DOHH2 (cell line): ENCODE data around the gene HRH1.

Source experiments
- H3F3A ChIP-seq: fragments of 200-600 bp; sonication (generic), shearing (Covaris generic); 2 replicates; pipeline ENCODE4 v1.6.0; 2016; ENCODE audit warnings: antibody characterized with exemption, mild to moderate bottlenecking; ENCODE audit not compliant: control insufficient read depth, insufficient read depth
- H3K27ac ChIP-seq: fragments of 200-600 bp; sonication (generic); 2 replicates; pipeline ENCODE4 v1.5.1; 2014; ENCODE audit warnings: low read depth, mild to moderate bottlenecking, low read length, moderate library complexity
- H3K27me3 ChIP-seq: fragments of 200-600 bp; sonication (generic); 2 replicates; pipeline ENCODE4 v1.6.1; 2014; ENCODE audit warnings: mild to moderate bottlenecking, low read length, mixed read lengths; ENCODE audit not compliant: control insufficient read depth
- H3K36me3 ChIP-seq: fragments of 200-600 bp; sonication (generic); 2 replicates; pipeline ENCODE4 v1.6.1; 2014; ENCODE audit warnings: mild to moderate bottlenecking, low read length, moderate library complexity, mixed read lengths; ENCODE audit not compliant: control insufficient read depth
- H3K4me1 ChIP-seq: fragments of 200-600 bp; sonication (generic); 2 replicates; pipeline ENCODE4 v1.6.1; 2014; ENCODE audit warnings: mild to moderate bottlenecking, low read length, mixed read lengths; ENCODE audit not compliant: control insufficient read depth
- H3K4me2 ChIP-seq: fragments of 200-600 bp; sonication (generic); 2 replicates; pipeline ENCODE4 v1.6.0; 2014; ENCODE audit warnings: mild to moderate bottlenecking, low read length, moderate library complexity
- H3K4me3 ChIP-seq: fragments of 200-600 bp; sonication (generic); 2 replicates; pipeline ENCODE4 v1.5.1; 2014; ENCODE audit warnings: mild to moderate bottlenecking, low read length, mixed read lengths
- H3K79me2 ChIP-seq: fragments of 200-600 bp; sonication (generic); 2 replicates; pipeline ENCODE4 v1.6.1; 2014; ENCODE audit warnings: mild to moderate bottlenecking, low read length, mixed read lengths; ENCODE audit not compliant: control insufficient read depth
- H3K9me2 ChIP-seq: fragments of 200-600 bp; sonication (generic); replicated peaks from 2 replicates; pipeline ENCODE4 v1.6.1; 2014; ENCODE audit warnings: mild to moderate bottlenecking, low read length, mixed read lengths; ENCODE audit not compliant: control insufficient read depth
- H3K9me3 ChIP-seq: fragments of 200-600 bp; sonication (generic); 2 replicates; pipeline ENCODE4 v1.6.1; 2014; ENCODE audit warnings: antibody characterized with exemption, low read length, mixed read lengths; ENCODE audit not compliant: control insufficient read depth, insufficient read depth
- H4K20me1 ChIP-seq: fragments of 200-600 bp; sonication (generic); 2 replicates; pipeline ENCODE4 v1.6.0; 2014; ENCODE audit warnings: low read depth, mild to moderate bottlenecking, antibody characterized with exemption, low read length, moderate library complexity; ENCODE audit not compliant: control insufficient read depth, insufficient read depth
- EZH2phosphoT487 ChIP-seq: fragments of 200-600 bp; sonication (generic); IDR thresholded peaks from 2 replicates; pipeline ENCODE4 v1.6.1; 2017; ENCODE audit warnings: borderline replicate concordance, mild to moderate bottlenecking, antibody characterized with exemption, low read length, moderate library complexity, mixed read lengths
- TF ChIP-seq, protein P1 (sequence below): fragments of 200-600 bp; sonication (generic); IDR thresholded peaks from one replicate; pipeline ENCODE4 v1.5.1; 2014; ENCODE audit warnings: antibody characterized with exemption, mild to moderate bottlenecking, low read depth, low read length; ENCODE audit not compliant: poor library complexity, severe bottlenecking

Gene HRH1

GRCh38 chr3:11226042-11226370, 71.7 kb downstream of the HRH1 start:
- Histone ChIP-seq H3K36me3 (no peaks in the 10 kb centered on the region), H3K4me3 (no peak overlapping the region), H3K27me3 (peaks cover 3% of the 10 kb centered on the region; the same call in 1 of the 2 replicates), H3K4me1 (no peaks in the 10 kb centered on the region), H3K4me2 (no peak overlapping the region), H3K9me3 (no peaks in the 10 kb centered on the region), H3K79me2 (no peaks in the 10 kb centered on the region), H3F3A (no peaks in the 10 kb centered on the region), H3K9me2 (no peaks in the 10 kb centered on the region), H4K20me1 (no peaks in the 10 kb centered on the region), H3K27ac (no peak overlapping the region)
- no peak for TF ChIP-seq EZH2phosphoT487
- TF ChIP-seq, protein P1, sequence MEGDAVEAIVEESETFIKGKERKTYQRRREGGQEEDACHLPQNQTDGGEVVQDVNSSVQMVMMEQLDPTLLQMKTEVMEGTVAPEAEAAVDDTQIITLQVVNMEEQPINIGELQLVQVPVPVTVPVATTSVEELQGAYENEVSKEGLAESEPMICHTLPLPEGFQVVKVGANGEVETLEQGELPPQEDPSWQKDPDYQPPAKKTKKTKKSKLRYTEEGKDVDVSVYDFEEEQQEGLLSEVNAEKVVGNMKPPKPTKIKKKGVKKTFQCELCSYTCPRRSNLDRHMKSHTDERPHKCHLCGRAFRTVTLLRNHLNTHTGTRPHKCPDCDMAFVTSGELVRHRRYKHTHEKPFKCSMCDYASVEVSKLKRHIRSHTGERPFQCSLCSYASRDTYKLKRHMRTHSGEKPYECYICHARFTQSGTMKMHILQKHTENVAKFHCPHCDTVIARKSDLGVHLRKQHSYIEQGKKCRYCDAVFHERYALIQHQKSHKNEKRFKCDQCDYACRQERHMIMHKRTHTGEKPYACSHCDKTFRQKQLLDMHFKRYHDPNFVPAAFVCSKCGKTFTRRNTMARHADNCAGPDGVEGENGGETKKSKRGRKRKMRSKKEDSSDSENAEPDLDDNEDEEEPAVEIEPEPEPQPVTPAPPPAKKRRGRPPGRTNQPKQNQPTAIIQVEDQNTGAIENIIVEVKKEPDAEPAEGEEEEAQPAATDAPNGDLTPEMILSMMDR, result no peak

GRCh38 chr3:11228041-11228440, 73.7 kb downstream of the HRH1 start:
- H3K9me2 ChIP-seq, result no peaks in the 10 kb centered on the region
- no peaks in the 10 kb centered on the region for H3F3A ChIP-seq
- H3K27me3 ChIP-seq, result peaks cover 3% of the 10 kb centered on the region; the same call in 1 of the 2 replicates
- H3K79me2 ChIP-seq, result no peaks in the 10 kb centered on the region
- no peaks in the 10 kb centered on the region for H4K20me1 ChIP-seq
- H3K9me3 ChIP-seq, result no peaks in the 10 kb centered on the region
- H3K27ac ChIP-seq, result no peak overlapping the region
- TF ChIP-seq EZH2phosphoT487, result no peak
- TF ChIP-seq, protein P1, result no peak
- no peaks in the 10 kb centered on the region for H3K36me3 ChIP-seq
- H3K4me2 ChIP-seq, result no peak overlapping the region
- H3K4me3 ChIP-seq, result no peak overlapping the region
- H3K4me1 ChIP-seq, result no peaks in the 10 kb centered on the region

- no peaks in the 10 kb centered on the region for H3F3A ChIP-seq
- H3K9me3 ChIP-seq, result no peaks in the 10 kb centered on the region
- TF ChIP-seq, protein P1, result no peak
- TF ChIP-seq EZH2phosphoT487, result no peak
- H3K4me3 ChIP-seq, result no peak overlapping the region
- no peaks in the 10 kb centered on the region for H3K79me2 ChIP-seq
- H3K27ac ChIP-seq, result no peak overlapping the region
- H3K27me3 ChIP-seq, result peaks cover 3% of the 10 kb centered on the region; the same call in 1 of the 2 replicates
- H3K4me2 ChIP-seq, result no peak overlapping the region
- no peaks in the 10 kb centered on the region for H3K9me2 ChIP-seq
- H4K20me1 ChIP-seq, result no peaks in the 10 kb centered on the region
- H3K4me1 ChIP-seq, result no peaks in the 10 kb centered on the region
- H3K36me3 ChIP-seq, result no peaks in the 10 kb centered on the region
These were observed 75.8 kb downstream of the HRH1 start for GRCh38 chr3:11230125-11230524.

DNA sequence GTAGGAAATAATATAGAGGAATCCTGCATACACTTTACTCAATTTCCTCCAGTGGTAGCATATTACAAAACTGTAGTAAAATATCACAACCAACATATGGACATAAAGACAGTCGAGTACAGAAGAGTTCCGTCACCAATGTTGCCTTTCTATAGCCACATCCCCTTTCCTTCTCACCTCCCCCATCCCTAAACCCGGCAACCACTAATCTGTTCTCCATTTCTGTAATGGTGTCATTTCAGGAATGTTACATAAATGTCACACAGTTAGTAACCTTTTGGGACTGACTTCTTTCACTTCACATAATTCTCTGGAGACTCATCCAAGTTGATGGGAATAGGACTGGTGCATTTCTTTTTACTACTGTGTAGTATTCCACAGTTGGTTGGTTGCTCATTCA, 76.5 kb downstream of the HRH1 start:
- Histone ChIP-seq H3K4me1 (no peaks in the 10 kb centered on the region), H3K27ac (no peak overlapping the region), H3K9me2 (no peaks in the 10 kb centered on the region), H4K20me1 (no peaks in the 10 kb centered on the region), H3K27me3 (peaks cover 3% of the 10 kb centered on the region; the same call in 1 of the 2 replicates), H3K4me3 (no peak overlapping the region), H3K9me3 (no peaks in the 10 kb centered on the region), H3K79me2 (no peaks in the 10 kb centered on the region), H3K36me3 (no peaks in the 10 kb centered on the region), H3F3A (no peaks in the 10 kb centered on the region), H3K4me2 (no peak overlapping the region)
- TF ChIP-seq, protein P1, result no peak
- no peak for TF ChIP-seq EZH2phosphoT487
